K562 (cell line): ENCODE data around the gene CPSF4. TPM values are rescaled to one million over a fixed set of nuclear protein-coding genes. Genes with fewer than 3 reads are reported as not detected.

Experiments used
- GTF2A2 ChIP-seq: IDR thresholded peaks from 2 replicates; pipeline ENCODE4 v1.6.1; 2016; ENCODE audit warnings: mild to moderate bottlenecking, missing genetic modification characterization, missing compliant biosample characterization
- GTF2E2 ChIP-seq: fragments of 200-800 bp; sonication (Bioruptor generic); IDR thresholded peaks from 2 replicates; pipeline ENCODE4 v1.6.1; 2016; ENCODE audit warnings: missing genetic modification characterization, missing compliant biosample characterization
- KDM5B ChIP-seq: fragments of 200-600 bp; sonication (generic); IDR thresholded peaks from 2 replicates; pipeline ENCODE4 v1.6.1; 2012; ENCODE audit warnings: low read depth, mild to moderate bottlenecking, moderate library complexity, low read length, control low read depth, inconsistent platforms; ENCODE audit not compliant: insufficient replicate concordance
- MLLT1 ChIP-seq, 2 experiments: fragments of 450-650 bp; IDR thresholded peaks; 2 replicates each; pipeline ENCODE4 v1.6.1; 2016
- NFRKB ChIP-seq: fragments of 450-650 bp; IDR thresholded peaks from 2 replicates; pipeline ENCODE4 v1.6.1; 2016; ENCODE audit warnings: low read depth
- NKRF ChIP-seq: fragments of 450-650 bp; IDR thresholded peaks from 2 replicates; pipeline ENCODE4 v1.6.1; 2016; ENCODE audit warnings: borderline replicate concordance
- NR2C2 ChIP-seq, 2 experiments: fragments of 200-800 bp in 1 of 2; sonication (Bioruptor generic) in 1 of 2; sonication (generic) in 1 of 2; formaldehyde crosslinking in 1 of 2; IDR thresholded peaks; 2 replicates each; pipeline versions ENCODE4 v1.6.1 to v1.8.0; 2016 to 2022; ENCODE audit warnings: mild to moderate bottlenecking in 1 of 2, missing compliant biosample characterization in 1 of 2, missing genetic modification characterization in 1 of 2, missing genetic modification reagents in 1 of 2
- PHTF2 ChIP-seq: fragments of 250-450 bp; sonication (Bioruptor Pico); IDR thresholded peaks from 2 replicates; pipeline ENCODE4 v1.5.0; 2021; ENCODE audit warnings: mild to moderate bottlenecking
- POLR2AphosphoS2 ChIP-seq: IDR thresholded peaks from 2 replicates; pipeline ENCODE4 v1.6.1; 2012; ENCODE audit warnings: low read length, improper control_type of control experiment
- POU5F1 ChIP-seq: fragments of 150-350 bp; IDR thresholded peaks from 2 replicates; pipeline ENCODE4 v1.6.1; 2014; ENCODE audit warnings: borderline replicate concordance, low read length, low read depth, mild to moderate bottlenecking; ENCODE audit not compliant: partially characterized antibody
- PREB ChIP-seq: sonication (generic); formaldehyde crosslinking; IDR thresholded peaks from 2 replicates; pipeline ENCODE4 v1.8.1; 2023; ENCODE audit warnings: mild to moderate bottlenecking, missing genetic modification reagents
- RBFOX2 ChIP-seq: fragments of 200-400 bp; formaldehyde crosslinking; IDR thresholded peaks from 2 replicates; pipeline ENCODE4 v1.6.1; 2017; ENCODE audit warnings: low read depth, mild to moderate bottlenecking, low read length, moderate library complexity
- RERE ChIP-seq: sonication (generic); formaldehyde crosslinking; IDR thresholded peaks from 2 replicates; pipeline ENCODE4 v1.8.0; 2023; ENCODE audit warnings: missing genetic modification reagents, mild to moderate bottlenecking, borderline replicate concordance
- TAF9B ChIP-seq: fragments of 450-650 bp; IDR thresholded peaks from 2 replicates; pipeline ENCODE4 v1.6.1; 2018; ENCODE audit warnings: mild to moderate bottlenecking; ENCODE audit not compliant: partially characterized antibody
- TGIF2 ChIP-seq: sonication (generic); formaldehyde crosslinking; IDR thresholded peaks from 2 replicates; pipeline ENCODE4 v1.8.1; 2022; ENCODE audit warnings: mild to moderate bottlenecking, missing genetic modification reagents, moderate library complexity
- ZFP30 ChIP-seq: fragments of 250-450 bp; sonication (Bioruptor Pico); IDR thresholded peaks from 2 replicates; pipeline ENCODE4 v1.8.0; 2022; ENCODE audit warnings: moderate library complexity, mild to moderate bottlenecking, inconsistent platforms, borderline replicate concordance
- polyA plus RNA-seq, 8 experiments: library from polyadenylated mRNA; depleted of rRNA in 4 of 8; stranded (reverse) in 5 of 8; unstranded in 3 of 8; fragments of >200 nt; fragmentation: Nextera tagmentation in 2 of 8; fragmentation: Illumina TruSeq in 1 of 8; extraction: Ambion mirVana in 2 of 8; extraction: Trizol in 1 of 8; gene quantifications; 2 replicates each; pipeline versions ENCODE4 v1.2.1 to v1.2.3, GENCODE V29; 2011 to 2014; ENCODE audit warnings: inconsistent platforms in 1 of 8, missing spikeins in 1 of 8
- total RNA-seq, 7 experiments: library from RNA; depleted of rRNA in 6 of 7; stranded (reverse); fragments of >200 nt in 6 of 7; fragmentation: Illumina TruSeq in 2 of 7; extraction: Trizol in 2 of 7; gene quantifications; 2 replicates each; pipeline versions ENCODE4 v1.2.1 to v1.2.3, GENCODE V29; 2011 to 2021; ENCODE audit warnings: low replicate concordance in 1 of 7

CPSF4 gene
- total and polyA plus RNA-seq, 9 of the 15 experiments (the other 6 are each of a cell fraction or from before 2014, with no cell fraction given) = 16.9 to 118 (median 71.7) TPM

- TF ChIP-seq RERE (CRISPR knock-in tag) = 0 out of 2 replicates have a peak, but pooled peaks have one; percentile 91
- peak; percentile 62 for TF ChIP-seq RBFOX2
- no peak for TF ChIP-seq KDM5B
- 0 out of 2 replicates have a peak, but pooled peaks have one; percentile 5 for TF ChIP-seq TGIF2 (CRISPR knock-in tag)
- no peak for TF ChIP-seq POU5F1
- no peak for TF ChIP-seq POLR2AphosphoS2
- no peak; the same call in 1 of the 2 replicates for TF ChIP-seq NFRKB
- 0 out of 2 replicates have a peak, but pooled peaks have one; percentile 2 for TF ChIP-seq GTF2A2 (tag)
- TF ChIP-seq GTF2E2 (tag) = peak; percentile 51; the same call in 1 of the 2 replicates
- TF ChIP-seq ZFP30 (CRISPR knock-in tag) = no peak
- TF ChIP-seq MLLT1 (IDR thresholded peaks at IDR 0.05) = peak in 1 of 2 experiments; percentile 25; a peak in 1 of 4 replicates
- 0 out of 2 replicates have a peak, but pooled peaks have one; percentile 50 for TF ChIP-seq PREB (CRISPR knock-in tag)
- TF ChIP-seq NKRF = peak; percentile 71; the same call in 1 of the 2 replicates
- 0 out of 2 replicates have a peak, but pooled peaks have one; percentile 33 for TF ChIP-seq PHTF2 (CRISPR knock-in tag)
- TF ChIP-seq NR2C2 (CRISPR knock-in tag; IDR thresholded peaks at IDR 0.05) = no peak
- peak; percentile 97 for TF ChIP-seq NR2C2 (tag; IDR thresholded peaks at IDR 0.05)
- peak; percentile 9 for TF ChIP-seq TAF9B
Measured at GRCh38 chr7:99505324-99505662, 66.5 kb downstream of the CPSF4 start (continued).
